Endodermal cell (in vitro differentiated cells): ENCODE measurements around the gene ARSJ. TPM values are rescaled to one million over a fixed set of nuclear protein-coding genes. Genes with fewer than 3 reads are reported as not detected.

Experiments
- DNase-seq: peaks from one replicate; pipeline ENCODE4 v3.0.0-alpha.2; 2017
- H3K27ac ChIP-seq: 2 replicates; pipeline ENCODE4 v1.5.1; 2013; ENCODE audit warnings: mild to moderate bottlenecking, low read depth, low read length, moderate library complexity
- H3K27me3 ChIP-seq: 2 replicates; pipeline ENCODE4 v1.6.1; 2013; ENCODE audit warnings: mild to moderate bottlenecking, low read length, moderate library complexity; ENCODE audit not compliant: insufficient read depth, control insufficient read depth, poor library complexity, severe bottlenecking
- H3K36me3 ChIP-seq: 2 replicates; pipeline ENCODE4 v1.7.0; 2013; ENCODE audit warnings: mild to moderate bottlenecking, low read length, moderate library complexity; ENCODE audit not compliant: control insufficient read depth, insufficient read depth
- H3K4me1 ChIP-seq: one replicate; pipeline ENCODE4 v1.7.0; 2013; ENCODE audit warnings: low read length; ENCODE audit not compliant: control insufficient read depth, insufficient read depth
- H3K4me3 ChIP-seq: 2 replicates; pipeline ENCODE4 v1.5.1; 2013; ENCODE audit warnings: mild to moderate bottlenecking, low read length, moderate library complexity
- H3K9ac ChIP-seq: 2 replicates; pipeline ENCODE4 v1.6.1; 2013; ENCODE audit warnings: mild to moderate bottlenecking, low read length, moderate library complexity; ENCODE audit not compliant: poor library complexity, severe bottlenecking; ENCODE audit errors: extremely low read depth
- H3K9me3 ChIP-seq: 2 replicates; pipeline ENCODE4 v1.6.1; 2013; ENCODE audit warnings: mild to moderate bottlenecking, low read length, moderate library complexity; ENCODE audit not compliant: control insufficient read depth
- H3K27ac Mint-ChIP-seq: 2 replicates; pipeline ENCODE4 v1.8.0; 2020; ENCODE audit warnings: mixed read lengths
- H3K27me3 Mint-ChIP-seq: 2 replicates; pipeline ENCODE4 v1.8.0; 2021; ENCODE audit warnings: mild to moderate bottlenecking, mixed read lengths; ENCODE audit not compliant: insufficient read depth
- H3K36me3 Mint-ChIP-seq: 2 replicates; pipeline ENCODE4 v1.8.0; 2020; ENCODE audit warnings: low read depth, mixed read lengths
- H3K4me1 Mint-ChIP-seq: 2 replicates; pipeline ENCODE4 v1.8.0; 2020; ENCODE audit warnings: mixed read lengths
- H3K4me3 Mint-ChIP-seq: 2 replicates; pipeline ENCODE4 v1.8.0; 2020; ENCODE audit warnings: mild to moderate bottlenecking, moderate library complexity, mixed read lengths
- H3K9me3 Mint-ChIP-seq: 2 replicates; pipeline ENCODE4 v1.8.0; 2020; ENCODE audit warnings: mild to moderate bottlenecking, mixed read lengths
- WGBS, 2 experiments: methylation state at CpG; one replicate each; pipeline versions ENCODE4 v1.1.5 to v1.1.7; 2013; ENCODE audit warnings: missing lambda C conversion rate in 2 of 2, mixed read lengths in 1 of 2; ENCODE audit not compliant: insufficient coverage in 1 of 2, insufficient read length in 1 of 2; 5-methylcytosine and 5-hydroxymethylcytosine counted together
- total RNA-seq, 2 donors: library from RNA; stranded (reverse); fragmentation: NEBNext Ultra II Directional in 1 of 2; extraction: Animal tissue kit (Norgen Biotek cat#: 25700) in 1 of 2; gene quantifications; 2 replicates in 1 of 2; 3 replicates in 1 of 2; pipeline ENCODE4 v1.2.1, GENCODE V29; 2021
- TF ChIP-seq, protein P1 (sequence below): fragments of 200-600 bp; sonication (generic); conservative IDR thresholded peaks from 2 replicates; pipeline ENCODE4 v1.5.0; 2021; ENCODE audit warnings: antibody characterized with exemption, mild to moderate bottlenecking

The ARSJ gene
- total RNA-seq, 2 donors from 2014 or later = 0.35 to 0.77 TPM

- Histone ChIP-seq H3K27ac (no peak overlapping the region), H3K27me3 (no peaks in the 10 kb centered on the region)
- peaks cover 7% of the 10 kb centered on the region for H3K27me3 Mint-ChIP-seq
Measured at GRCh38 chr4:113947484-113947883, 32.0 kb downstream of the ARSJ start.

GRCh38 chr4:113945906-113946305 is 33.5 kb downstream of the ARSJ start:
- 27 to 46% methylated on average over 1 of the region's 1 CpG for WGBS, 2 experiments
- Histone ChIP-seq H3K27me3 (no peaks in the 10 kb centered on the region), H3K4me1 (no peaks in the 10 kb centered on the region), H3K4me3 (no peak overlapping the region), H3K9ac (no peak overlapping the region), H3K27ac (no peak overlapping the region), H3K9me3 (no peaks in the 10 kb centered on the region), H3K36me3 (no peaks in the 10 kb centered on the region)
- no peak overlapping the region for H3K27ac Mint-ChIP-seq
- no peak overlapping the region for H3K4me3 Mint-ChIP-seq
- no peaks in the 10 kb centered on the region for H3K4me1 Mint-ChIP-seq
- DNase-seq = no peak
- TF ChIP-seq, protein P1, sequence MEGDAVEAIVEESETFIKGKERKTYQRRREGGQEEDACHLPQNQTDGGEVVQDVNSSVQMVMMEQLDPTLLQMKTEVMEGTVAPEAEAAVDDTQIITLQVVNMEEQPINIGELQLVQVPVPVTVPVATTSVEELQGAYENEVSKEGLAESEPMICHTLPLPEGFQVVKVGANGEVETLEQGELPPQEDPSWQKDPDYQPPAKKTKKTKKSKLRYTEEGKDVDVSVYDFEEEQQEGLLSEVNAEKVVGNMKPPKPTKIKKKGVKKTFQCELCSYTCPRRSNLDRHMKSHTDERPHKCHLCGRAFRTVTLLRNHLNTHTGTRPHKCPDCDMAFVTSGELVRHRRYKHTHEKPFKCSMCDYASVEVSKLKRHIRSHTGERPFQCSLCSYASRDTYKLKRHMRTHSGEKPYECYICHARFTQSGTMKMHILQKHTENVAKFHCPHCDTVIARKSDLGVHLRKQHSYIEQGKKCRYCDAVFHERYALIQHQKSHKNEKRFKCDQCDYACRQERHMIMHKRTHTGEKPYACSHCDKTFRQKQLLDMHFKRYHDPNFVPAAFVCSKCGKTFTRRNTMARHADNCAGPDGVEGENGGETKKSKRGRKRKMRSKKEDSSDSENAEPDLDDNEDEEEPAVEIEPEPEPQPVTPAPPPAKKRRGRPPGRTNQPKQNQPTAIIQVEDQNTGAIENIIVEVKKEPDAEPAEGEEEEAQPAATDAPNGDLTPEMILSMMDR = no peak
- no peaks in the 10 kb centered on the region for H3K36me3 Mint-ChIP-seq
- no peaks in the 10 kb centered on the region for H3K27me3 Mint-ChIP-seq
- no peaks in the 10 kb centered on the region for H3K9me3 Mint-ChIP-seq

More at GRCh38 chr4:113947484-113947883, 32.0 kb downstream of the ARSJ start:
- no peaks in the 10 kb centered on the region for H3K4me1 ChIP-seq
- no peak overlapping the region for H3K4me3 Mint-ChIP-seq
- no peaks in the 10 kb centered on the region for H3K9me3 ChIP-seq
- TF ChIP-seq, protein P1 = no peak
- no peak overlapping the region for H3K4me3 ChIP-seq
- no peak overlapping the region for H3K27ac Mint-ChIP-seq
- no peak for DNase-seq
- 93% methylated on average over 1 of the region's 1 CpG; no CpG with 5 or more reads in 1 of the 2 experiments for WGBS, 2 experiments
- no peaks in the 10 kb centered on the region for H3K4me1 Mint-ChIP-seq
- no peaks in the 10 kb centered on the region for H3K9me3 Mint-ChIP-seq
- no peaks in the 10 kb centered on the region for H3K36me3 Mint-ChIP-seq
- H3K9ac ChIP-seq = no peak overlapping the region
- no peaks in the 10 kb centered on the region for H3K36me3 ChIP-seq

- Histone ChIP-seq H3K27ac (no peak overlapping the region), H3K36me3 (no peaks in the 10 kb centered on the region), H3K27me3 (no peaks in the 10 kb centered on the region), H3K4me1 (no peaks in the 10 kb centered on the region), H3K9ac (no peak overlapping the region), H3K9me3 (no peaks in the 10 kb centered on the region), H3K4me3 (no peak overlapping the region)
- H3K9me3 Mint-ChIP-seq = no peaks in the 10 kb centered on the region
- no peak for DNase-seq
- no peak overlapping the region for H3K27ac Mint-ChIP-seq
- H3K4me3 Mint-ChIP-seq = no peak overlapping the region
- TF ChIP-seq, protein P1 = no peak
- 88 to 89% methylated on average over 3 of the region's 3 CpGs for WGBS, 2 experiments
- H3K36me3 Mint-ChIP-seq = no peaks in the 10 kb centered on the region
- H3K27me3 Mint-ChIP-seq = no peaks in the 10 kb centered on the region
- no peaks in the 10 kb centered on the region for H3K4me1 Mint-ChIP-seq
Measured at GRCh38 chr4:113943863-113944262, 35.6 kb downstream of the ARSJ start.
